Heart left ventricle (tissue), 13 donors: ENCODE measurements around the gene RNF19B.

ENCODE experiments used
- POLR2A ChIP-seq, 2 donors: fragments of 450-650 bp; IDR thresholded peaks; one replicate each; pipeline ENCODE4 v1.6.1; 2017; ENCODE audit warnings: antibody characterized with exemption in 2 of 2, mild to moderate bottlenecking in 2 of 2, moderate library complexity in 2 of 2
- TF ChIP-seq, protein P1 (sequence below), 12 donors: fragments of 200-600 bp; sonication (generic) in 4 of 12; IDR thresholded peaks; one replicate each; pipeline versions ENCODE4 v1.5.0 to v1.8.0; 2018 to 2022; ENCODE audit warnings: antibody characterized with exemption in 12 of 12, mild to moderate bottlenecking in 5 of 12
- donor health status: ischemic (EF 13 %, LVEDD 7.1; RV severe dilation, severe dysfunction).
- donor health status: DM: no; HTN: yes; CAD: no.
- donor health status: DM: no; HTN: no; CAD: no.
- donor health status: ischemic (EF 25% LVEDD 6.9; RV normal size, moderate dysfunction).
- donor health status: ischemic (EF 25% LVEDD 5.7; RV mildly dilated, moderate dysfunction).
- donor health status: ischemic (EF 35%, LVEDD 5.7; RV mildly dilated, moderate dysfunction).
- donor health status: nonischemic (EF 11% LVEDD 7.7; RV severe dilation, severe dysfunction).
- donor health status: DM: yes; HTN: yes; CAD: no.
- donor health status: PGD.
- donor health status: ischemic (EF 29% LVEDD 5.4; RV normal size, mild dysfunction).
- donor health status: nonischemic (EF 23%, LVEDD 6.1; RV moderate dilation, normal function).

GRCh38 chr1:32960342-32960741 is 4.3 kb downstream of the RNF19B start:
- TF ChIP-seq, protein P1, sequence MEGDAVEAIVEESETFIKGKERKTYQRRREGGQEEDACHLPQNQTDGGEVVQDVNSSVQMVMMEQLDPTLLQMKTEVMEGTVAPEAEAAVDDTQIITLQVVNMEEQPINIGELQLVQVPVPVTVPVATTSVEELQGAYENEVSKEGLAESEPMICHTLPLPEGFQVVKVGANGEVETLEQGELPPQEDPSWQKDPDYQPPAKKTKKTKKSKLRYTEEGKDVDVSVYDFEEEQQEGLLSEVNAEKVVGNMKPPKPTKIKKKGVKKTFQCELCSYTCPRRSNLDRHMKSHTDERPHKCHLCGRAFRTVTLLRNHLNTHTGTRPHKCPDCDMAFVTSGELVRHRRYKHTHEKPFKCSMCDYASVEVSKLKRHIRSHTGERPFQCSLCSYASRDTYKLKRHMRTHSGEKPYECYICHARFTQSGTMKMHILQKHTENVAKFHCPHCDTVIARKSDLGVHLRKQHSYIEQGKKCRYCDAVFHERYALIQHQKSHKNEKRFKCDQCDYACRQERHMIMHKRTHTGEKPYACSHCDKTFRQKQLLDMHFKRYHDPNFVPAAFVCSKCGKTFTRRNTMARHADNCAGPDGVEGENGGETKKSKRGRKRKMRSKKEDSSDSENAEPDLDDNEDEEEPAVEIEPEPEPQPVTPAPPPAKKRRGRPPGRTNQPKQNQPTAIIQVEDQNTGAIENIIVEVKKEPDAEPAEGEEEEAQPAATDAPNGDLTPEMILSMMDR (IDR thresholded peaks at IDR 0.05) = no peak
- no peak for TF ChIP-seq POLR2A (IDR thresholded peaks at IDR 0.05)
